ENCODE results near the gene ESF1. TPM values are rescaled to one million over a fixed set of nuclear protein-coding genes. Genes with fewer than 3 reads are reported as not detected.
"Not testable (repeated sequence)": the region's sequence is repeated elsewhere in the genome, so short reads cannot be mapped to it uniquely, and the experiment has no call there.

The ESF1 gene
- total and polyA plus RNA-seq, 8 donors: 4.7 to 22.0 (median 8.4) TPM

DNA sequence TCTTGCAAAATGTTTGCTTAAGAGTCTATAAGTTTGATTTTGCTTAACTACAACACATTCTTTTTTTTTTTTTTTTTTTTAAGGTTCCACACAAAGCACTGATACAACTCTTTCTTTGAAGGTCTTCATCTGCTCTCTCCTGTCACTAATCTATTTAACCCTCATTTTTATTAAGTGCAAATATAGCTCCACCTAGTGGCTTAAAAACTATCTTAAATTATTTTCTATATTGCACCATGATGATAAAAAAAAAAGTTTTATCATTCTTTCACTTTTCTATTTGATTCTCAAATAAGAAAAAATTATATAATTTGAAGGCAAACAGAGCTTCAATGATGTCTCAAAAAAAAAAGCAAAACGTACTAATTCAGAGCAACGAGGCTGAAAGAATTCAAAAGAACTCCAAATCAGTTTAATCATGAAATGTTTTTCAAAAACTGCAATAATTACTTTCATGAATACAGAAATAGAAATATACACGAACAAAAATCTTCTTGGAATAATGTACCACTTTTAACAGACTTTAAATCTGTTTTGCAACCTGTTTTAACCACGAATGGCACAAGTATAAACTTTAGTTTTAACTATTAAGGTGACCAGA, 12.8 kb downstream of the ESF1 start:
- H3K36me3 ChIP-seq: peaks cover 27 to 97% (median 96%) of the 10 kb centered on the region in 4 donors
- WGBS, 5 donors: 38 to 54% (median 42%) methylated on average over 4 of the region's 4 CpGs
- peak in 1 of 2 donors; percentile 15 for DNase-seq

GRCh38 chr20:13770141-13770540, 14.6 kb downstream of the ESF1 start:
- no peaks in the 10 kb centered on the region for H3K4me1 ChIP-seq
- H3K36me3 ChIP-seq: peaks cover 34 to 97% (median 96%) of the 10 kb centered on the region in 4 donors
- H3K4me3 ChIP-seq: no peak overlapping the region
- H3K27ac ChIP-seq: no peak overlapping the region
- WGBS, 5 donors: 87 to 94% (median 89%) methylated on average over 5 of the region's 5 CpGs
- no peak for TF ChIP-seq CTCF (IDR thresholded peaks at IDR 0.05)
- TF ChIP-seq EP300 (IDR thresholded peaks at IDR 0.05): no peak
- TF ChIP-seq POLR2A (IDR thresholded peaks at IDR 0.05): no peak
- TF ChIP-seq POLR2AphosphoS5 (IDR thresholded peaks at IDR 0.05): no peak
- H3K27me3 ChIP-seq: no peaks in the 10 kb centered on the region
- intact Hi-C loops (cut with DNase I; ENCODE audit: low total_unique reads): no loop called here
- no peak for DNase-seq
- H3K9me3 ChIP-seq: peaks cover 0 to 3% (median 0%) of the 10 kb centered on the region in 4 donors

More for the DNA sequence above, 12.8 kb downstream of the ESF1 start:
- intact Hi-C loops (cut with DNase I; ENCODE audit: low total_unique reads): no loop called here
- TF ChIP-seq POLR2AphosphoS5 (IDR thresholded peaks at IDR 0.05) (no peak), CTCF (IDR thresholded peaks at IDR 0.05) (peak in 4 of 7 experiments; percentile 8 to 58 (median 22))
- Histone ChIP-seq H3K4me1 (no peaks in the 10 kb centered on the region), H3K27ac (no peak overlapping the region), H3K27me3 (no peaks in the 10 kb centered on the region), H3K4me3 (no peak overlapping the region), H3K9me3 (no peaks in the 10 kb centered on the region)

- H3K4me3 ChIP-seq: no peak overlapping the region
- TF ChIP-seq POLR2A (IDR thresholded peaks at IDR 0.05): no peak
- no peak for TF ChIP-seq POLR2AphosphoS5 (IDR thresholded peaks at IDR 0.05)
- TF ChIP-seq EP300 (IDR thresholded peaks at IDR 0.05): no peak
- no peak for TF ChIP-seq CTCF (IDR thresholded peaks at IDR 0.05)
- H3K9me3 ChIP-seq: peaks cover 0 to 3% (median 0%) of the 10 kb centered on the region in 4 donors
- 93 to 100% (median 95%) methylated on average over 1 of the region's 1 CpG for WGBS, 5 donors
- H3K27me3 ChIP-seq: no peaks in the 10 kb centered on the region
- H3K36me3 ChIP-seq: peaks cover 29 to 95% (median 83%) of the 10 kb centered on the region in 4 donors
- DNase-seq: no peak
- H3K4me1 ChIP-seq: no peaks in the 10 kb centered on the region
- intact Hi-C loops (cut with DNase I; ENCODE audit: low total_unique reads): no loop called here
- H3K27ac ChIP-seq: no peak overlapping the region
Observed at GRCh38 chr20:13765868-13766416, 18.8 kb downstream of the ESF1 start.

DNA sequence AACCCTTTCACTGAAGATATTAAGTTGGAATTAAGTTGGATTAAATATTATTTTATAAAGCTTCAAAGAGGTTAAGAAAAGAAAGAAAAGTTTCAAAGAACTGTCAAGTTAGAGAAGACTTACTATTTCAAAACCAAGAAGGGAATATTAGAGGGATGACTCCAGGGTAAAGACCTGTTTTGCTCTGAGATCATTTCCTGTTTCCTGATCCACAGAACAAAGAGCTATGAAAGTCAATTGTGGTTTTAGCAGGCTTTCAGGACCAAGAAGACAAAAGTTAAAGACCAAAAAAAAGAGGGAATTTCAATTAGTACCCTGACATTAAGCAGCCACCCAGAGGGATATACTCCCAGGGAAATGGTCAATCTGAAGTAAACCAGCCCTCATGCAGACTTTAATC, 19.4 kb downstream of the ESF1 start:
- H3K9me3 ChIP-seq: peaks cover 0 to 3% (median 0%) of the 10 kb centered on the region in 4 donors

DNA sequence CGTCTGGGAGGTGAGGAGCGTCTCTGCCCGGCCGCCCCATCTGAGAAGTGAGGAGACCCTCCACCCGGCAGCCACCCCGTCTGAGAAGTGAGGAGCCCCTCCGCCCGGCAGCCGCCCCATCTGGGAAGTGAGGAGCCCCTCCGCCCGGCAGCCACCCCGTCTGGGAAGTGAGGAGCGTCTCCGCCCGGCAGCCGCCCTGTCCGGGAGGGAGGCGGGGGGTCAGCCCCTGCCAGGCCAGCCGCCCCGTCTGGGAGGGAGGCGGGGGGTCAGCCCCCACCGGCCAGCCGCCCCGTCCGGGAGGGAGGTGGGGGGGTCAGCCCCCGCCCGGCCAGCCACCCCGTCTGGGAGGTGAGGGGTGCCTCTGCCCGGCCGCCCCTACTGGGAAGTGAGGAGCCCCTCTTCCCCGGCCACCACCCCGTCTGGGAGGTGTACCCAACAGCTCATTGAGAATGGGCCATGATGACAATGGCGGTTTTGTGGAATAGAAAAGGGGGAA, 24.2 kb downstream of the ESF1 start:
- H3K4me3 ChIP-seq; intact Hi-C loops (cut with DNase I; ENCODE audit: low total_unique reads): not testable (repeated sequence)
- peaks cover 10 to 89% (median 69%) of the 10 kb centered on the region in 4 donors for H3K36me3 ChIP-seq

More for the DNA sequence above, 19.4 kb downstream of the ESF1 start:
- intact Hi-C loops (cut with DNase I; ENCODE audit: low total_unique reads): no loop called here
- TF ChIP-seq CTCF (IDR thresholded peaks at IDR 0.05) (no peak), EP300 (IDR thresholded peaks at IDR 0.05) (no peak), POLR2A (IDR thresholded peaks at IDR 0.05) (no peak), POLR2AphosphoS5 (IDR thresholded peaks at IDR 0.05) (no peak)
- H3K4me3 ChIP-seq: no peak overlapping the region
- peaks cover 22 to 93% (median 78%) of the 10 kb centered on the region in 4 donors for H3K36me3 ChIP-seq
- H3K27me3 ChIP-seq: no peaks in the 10 kb centered on the region
- DNase-seq: no peak
- no peaks in the 10 kb centered on the region for H3K4me1 ChIP-seq
- no peak overlapping the region for H3K27ac ChIP-seq

More for the DNA sequence above, 24.2 kb downstream of the ESF1 start:
- H3K9me3 ChIP-seq, H3K27ac ChIP-seq, H3K27me3 ChIP-seq, H3K4me1 ChIP-seq, DNase-seq: not testable (repeated sequence)
- 93 to 100% (median 96%) methylated on average over 8 to 32 of the region's 33 CpGs; no CpG with 5 or more reads in 1 of the 5 donors for WGBS, 5 donors

Data from stomach (tissue), 9 donors.